Duodenal mucosa (tissue), 2 donors: Measurements from ENCODE around the gene CST3.
"Not testable (repeated sequence)": the region's sequence is repeated elsewhere in the genome, so short reads cannot be mapped to it uniquely, and the experiment has no call there.

Source experiments
- H3K27ac ChIP-seq: one replicate; pipeline ENCODE4 v1.7.0; 2013; ENCODE audit warnings: low read depth, low read length
- H3K27me3 ChIP-seq, 2 donors: one replicate each; pipeline ENCODE4 v1.7.0; 2013; ENCODE audit warnings: low read length in 2 of 2, control low read depth in 1 of 2; ENCODE audit not compliant: insufficient read depth in 2 of 2, control insufficient read depth in 1 of 2
- H3K36me3 ChIP-seq, 2 donors: one replicate each; pipeline ENCODE4 v1.7.0; 2013; ENCODE audit warnings: low read length in 2 of 2, control low read depth in 1 of 2; ENCODE audit not compliant: insufficient read depth in 2 of 2, control insufficient read depth in 1 of 2
- H3K4me1 ChIP-seq, 2 donors: one replicate each; pipeline ENCODE4 v1.7.0; 2013; ENCODE audit warnings: low read length in 2 of 2, control low read depth in 1 of 2; ENCODE audit not compliant: insufficient read depth in 2 of 2, control insufficient read depth in 1 of 2
- H3K4me3 ChIP-seq, 2 donors: one replicate each; pipeline ENCODE4 v1.7.0; 2013; ENCODE audit warnings: low read length in 2 of 2, low read depth in 1 of 2
- H3K9ac ChIP-seq, 2 donors: one replicate each; pipeline ENCODE4 v1.7.0; 2013; ENCODE audit warnings: low read length in 2 of 2, low read depth in 1 of 2
- H3K9me3 ChIP-seq, 2 donors: one replicate each; pipeline ENCODE4 v1.7.0; 2013; ENCODE audit warnings: low read length in 2 of 2, control low read depth in 1 of 2; ENCODE audit not compliant: control insufficient read depth in 1 of 2

The CST3 gene

GRCh38 chr20:23672158-23672557 lies 34.4 kb upstream of the CST3 start:
- Histone ChIP-seq H3K4me3 (no peak overlapping the region), H3K36me3 (no peaks in the 10 kb centered on the region), H3K27me3 (no peaks in the 10 kb centered on the region), H3K9ac (no peak overlapping the region), H3K9me3 (no peaks in the 10 kb centered on the region), H3K4me1 (no peaks in the 10 kb centered on the region), H3K27ac (no peak overlapping the region)

- Histone ChIP-seq H3K9ac (no peak overlapping the region), H3K27ac (no peak overlapping the region), H3K4me1 (no peaks in the 10 kb centered on the region), H3K9me3 (no peaks in the 10 kb centered on the region), H3K36me3 (no peaks in the 10 kb centered on the region), H3K4me3 (no peak overlapping the region), H3K27me3 (no peaks in the 10 kb centered on the region)
Observed at GRCh38 chr20:23671479-23671878, 33.7 kb upstream of the CST3 start.

- Histone ChIP-seq H3K36me3 (no peaks in the 10 kb centered on the region), H3K27ac (no peak overlapping the region), H3K9me3 (no peaks in the 10 kb centered on the region), H3K4me3 (no peak overlapping the region), H3K9ac (no peak overlapping the region), H3K27me3 (no peaks in the 10 kb centered on the region), H3K4me1 (no peaks in the 10 kb centered on the region)
Observed at GRCh38 chr20:23670361-23670760, 32.6 kb upstream of the CST3 start.

- Histone ChIP-seq H3K4me3 (no peak overlapping the region), H3K27me3 (no peaks in the 10 kb centered on the region), H3K36me3 (no peaks in the 10 kb centered on the region), H3K27ac (no peak overlapping the region), H3K9me3 (no peaks in the 10 kb centered on the region), H3K9ac (no peak overlapping the region), H3K4me1 (no peaks in the 10 kb centered on the region)
Observed at GRCh38 chr20:23669866-23670265, 32.1 kb upstream of the CST3 start.

GRCh38 chr20:23669327-23669726 lies 31.6 kb upstream of the CST3 start:
- Histone ChIP-seq H3K9ac (no peak overlapping the region), H3K36me3 (no peaks in the 10 kb centered on the region), H3K4me3 (no peak overlapping the region), H3K27me3 (no peaks in the 10 kb centered on the region), H3K27ac (no peak overlapping the region), H3K4me1 (no peaks in the 10 kb centered on the region), H3K9me3 (no peaks in the 10 kb centered on the region)

GRCh38 chr20:23668477-23668951 lies 30.8 kb upstream of the CST3 start:
- Histone ChIP-seq H3K27me3 (no peaks in the 10 kb centered on the region), H3K9ac (no peak overlapping the region), H3K36me3 (no peaks in the 10 kb centered on the region), H3K4me3 (no peak overlapping the region), H3K27ac (no peak overlapping the region), H3K4me1 (no peaks in the 10 kb centered on the region), H3K9me3 (no peaks in the 10 kb centered on the region)

- H3K4me3 ChIP-seq = no peak overlapping the region
- H3K27me3 ChIP-seq = no peaks in the 10 kb centered on the region
- H3K9me3 ChIP-seq = no peaks in the 10 kb centered on the region
- no peak overlapping the region for H3K9ac ChIP-seq
- H3K27ac ChIP-seq = no peak overlapping the region
- no peaks in the 10 kb centered on the region for H3K36me3 ChIP-seq
- no peaks in the 10 kb centered on the region for H3K4me1 ChIP-seq
Observed at GRCh38 chr20:23667666-23668065, 29.9 kb upstream of the CST3 start.

- H3K36me3 ChIP-seq = no peaks in the 10 kb centered on the region
- H3K9ac ChIP-seq = no peak overlapping the region
- no peaks in the 10 kb centered on the region for H3K9me3 ChIP-seq
- H3K27ac ChIP-seq = no peak overlapping the region
- peaks cover under 1 to 3% of the 10 kb centered on the region in 2 donors for H3K4me1 ChIP-seq
- H3K4me3 ChIP-seq = no peak overlapping the region
- no peaks in the 10 kb centered on the region for H3K27me3 ChIP-seq
Observed at GRCh38 chr20:23666698-23667097, 28.9 kb upstream of the CST3 start.

- H3K9ac ChIP-seq = no peak overlapping the region
- H3K9me3 ChIP-seq = no peaks in the 10 kb centered on the region
- no peak overlapping the region for H3K27ac ChIP-seq
Observed at GRCh38 chr20:23666189-23666588, 28.4 kb upstream of the CST3 start.

GRCh38 chr20:23664954-23665353 lies 27.2 kb upstream of the CST3 start:
- H3K4me3 ChIP-seq = no peak overlapping the region
- peaks cover 18 to 21% of the 10 kb centered on the region in 2 donors for H3K4me1 ChIP-seq
- H3K9ac ChIP-seq = no peak overlapping the region
- no peaks in the 10 kb centered on the region for H3K9me3 ChIP-seq
- H3K27me3 ChIP-seq = no peaks in the 10 kb centered on the region
- H3K27ac ChIP-seq = no peak overlapping the region
- no peaks in the 10 kb centered on the region for H3K36me3 ChIP-seq

More at GRCh38 chr20:23666189-23666588, 28.4 kb upstream of the CST3 start:
- H3K4me1 ChIP-seq = peaks cover 6 to 8% of the 10 kb centered on the region in 2 donors
- no peaks in the 10 kb centered on the region for H3K27me3 ChIP-seq
- H3K36me3 ChIP-seq = no peaks in the 10 kb centered on the region
- H3K4me3 ChIP-seq = no peak overlapping the region

GRCh38 chr20:23664046-23664445 lies 26.3 kb upstream of the CST3 start:
- H3K4me1 ChIP-seq = peaks cover 20 to 30% of the 10 kb centered on the region in 2 donors
- not testable (repeated sequence) for H3K9me3 ChIP-seq, H3K9ac ChIP-seq, H3K36me3 ChIP-seq, H3K27me3 ChIP-seq, H3K4me3 ChIP-seq, H3K27ac ChIP-seq
